ENCODE measurements around the gene MACC1.
"Not testable (repeated sequence)": the region's sequence is repeated elsewhere in the genome, so short reads cannot be mapped to it uniquely, and the experiment has no call there.

MACC1 gene

GRCh38 chr7:20136647-20137046, 80.5 kb downstream of the MACC1 start:
- Histone ChIP-seq H3K27me3 (no peaks in the 10 kb centered on the region), H3K4me2 (no peak overlapping the region), H3K36me3 (no peaks in the 10 kb centered on the region), H3K4me1 (no peaks in the 10 kb centered on the region), H3K4me3 (no peak overlapping the region), H3K9ac (no peak overlapping the region), H3K27ac (no peak overlapping the region), H3K9me3 (no peaks in the 10 kb centered on the region), H4K20me1 (no peaks in the 10 kb centered on the region)
- no peak for TF ChIP-seq Cebpa-rat (IDR thresholded peaks at IDR 0.05)

- Histone ChIP-seq H3K4me2 (no peak overlapping the region), H3K27me3 (no peaks in the 10 kb centered on the region), H3K36me3 (no peaks in the 10 kb centered on the region), H4K20me1 (no peaks in the 10 kb centered on the region), H3K4me3 (no peak overlapping the region), H3K9ac (no peak overlapping the region), H3K9me3 (no peaks in the 10 kb centered on the region), H3K4me1 (no peaks in the 10 kb centered on the region), H3K27ac (no peak overlapping the region)
- TF ChIP-seq Cebpa-rat (IDR thresholded peaks at IDR 0.05), result no peak
These were observed 83.4 kb downstream of the MACC1 start for GRCh38 chr7:20133803-20134202.

GRCh38 chr7:20132585-20132984, 84.6 kb downstream of the MACC1 start:
- Histone ChIP-seq H3K4me3 (no peak overlapping the region), H3K9ac (no peak overlapping the region), H3K9me3 (no peaks in the 10 kb centered on the region), H3K36me3 (no peaks in the 10 kb centered on the region), H3K27ac (no peak overlapping the region), H4K20me1 (no peaks in the 10 kb centered on the region), H3K4me2 (no peak overlapping the region), H3K27me3 (no peaks in the 10 kb centered on the region), H3K4me1 (no peaks in the 10 kb centered on the region)
- no peak for TF ChIP-seq Cebpa-rat (IDR thresholded peaks at IDR 0.05)

GRCh38 chr7:20131776-20132175, 85.4 kb downstream of the MACC1 start:
- Histone ChIP-seq H3K4me3 (no peak overlapping the region), H3K9ac (no peak overlapping the region), H3K9me3 (no peaks in the 10 kb centered on the region), H3K4me1 (no peaks in the 10 kb centered on the region), H3K27ac (no peak overlapping the region), H3K36me3 (no peaks in the 10 kb centered on the region), H3K27me3 (no peaks in the 10 kb centered on the region), H3K4me2 (no peak overlapping the region), H4K20me1 (no peaks in the 10 kb centered on the region)
- no peak for TF ChIP-seq Cebpa-rat (IDR thresholded peaks at IDR 0.05)

GRCh38 chr7:20129920-20130319, 87.3 kb downstream of the MACC1 start:
- no peaks in the 10 kb centered on the region for H3K27me3 ChIP-seq
- H3K9ac ChIP-seq, result no peak overlapping the region

GRCh38 chr7:20128001-20128400, 89.2 kb downstream of the MACC1 start:
- no peak overlapping the region for H3K27ac ChIP-seq
- H3K4me1 ChIP-seq, result no peaks in the 10 kb centered on the region
- H3K27me3 ChIP-seq, result no peaks in the 10 kb centered on the region
- H3K36me3 ChIP-seq, result no peaks in the 10 kb centered on the region
- TF ChIP-seq Cebpa-rat (IDR thresholded peaks at IDR 0.05), result no peak
- H3K4me3 ChIP-seq, result no peak overlapping the region
- no peaks in the 10 kb centered on the region for H3K9me3 ChIP-seq
- H3K4me2 ChIP-seq, result no peak overlapping the region
- H3K9ac ChIP-seq, result no peak overlapping the region
- H4K20me1 ChIP-seq, result no peaks in the 10 kb centered on the region

More at GRCh38 chr7:20129920-20130319, 87.3 kb downstream of the MACC1 start:
- H3K4me1 ChIP-seq, result no peaks in the 10 kb centered on the region
- H3K9me3 ChIP-seq, result no peaks in the 10 kb centered on the region
- H3K36me3 ChIP-seq, result no peaks in the 10 kb centered on the region
- no peak overlapping the region for H3K27ac ChIP-seq
- no peak for TF ChIP-seq Cebpa-rat (IDR thresholded peaks at IDR 0.05)
- H3K4me3 ChIP-seq, result no peak overlapping the region
- H4K20me1 ChIP-seq, result no peaks in the 10 kb centered on the region
- no peak overlapping the region for H3K4me2 ChIP-seq

GRCh38 chr7:20126060-20126459, 91.1 kb downstream of the MACC1 start:
- not testable (repeated sequence) for H3K9me3 ChIP-seq, H4K20me1 ChIP-seq, H3K36me3 ChIP-seq, H3K4me2 ChIP-seq, H3K27me3 ChIP-seq, H3K27ac ChIP-seq, H3K4me1 ChIP-seq, H3K9ac ChIP-seq, H3K4me3 ChIP-seq

- not testable (repeated sequence) for H3K9me3 ChIP-seq, H4K20me1 ChIP-seq, H3K4me2 ChIP-seq, H3K4me3 ChIP-seq, H3K9ac ChIP-seq, H3K27ac ChIP-seq, H3K36me3 ChIP-seq, H3K27me3 ChIP-seq, H3K4me1 ChIP-seq
These were observed 93.1 kb downstream of the MACC1 start for GRCh38 chr7:20124087-20124486.

GRCh38 chr7:20122653-20123316, 94.4 kb downstream of the MACC1 start:
- H3K27ac ChIP-seq, H3K36me3 ChIP-seq, H3K4me3 ChIP-seq, H3K4me1 ChIP-seq, H3K27me3 ChIP-seq, H3K9me3 ChIP-seq, H3K4me2 ChIP-seq, H3K9ac ChIP-seq, H4K20me1 ChIP-seq: not testable (repeated sequence)

GRCh38 chr7:20122073-20122472, 95.1 kb downstream of the MACC1 start:
- Histone ChIP-seq H3K4me3 (no peak overlapping the region), H3K4me1 (no peaks in the 10 kb centered on the region), H4K20me1 (no peaks in the 10 kb centered on the region), H3K27ac (no peak overlapping the region), H3K4me2 (no peak overlapping the region), H3K9ac (no peak overlapping the region), H3K9me3 (no peaks in the 10 kb centered on the region), H3K27me3 (no peaks in the 10 kb centered on the region), H3K36me3 (no peaks in the 10 kb centered on the region)
- TF ChIP-seq Cebpa-rat (IDR thresholded peaks at IDR 0.05), result no peak

GRCh38 chr7:20121404-20121803, 95.8 kb downstream of the MACC1 start:
- Histone ChIP-seq H3K4me3 (no peak overlapping the region), H3K9ac (no peak overlapping the region), H3K27ac (no peak overlapping the region), H3K9me3 (no peaks in the 10 kb centered on the region), H3K36me3 (no peaks in the 10 kb centered on the region), H3K27me3 (no peaks in the 10 kb centered on the region), H3K4me1 (no peaks in the 10 kb centered on the region), H4K20me1 (no peaks in the 10 kb centered on the region), H3K4me2 (no peak overlapping the region)
- TF ChIP-seq Cebpa-rat (IDR thresholded peaks at IDR 0.05), result no peak

- H3K27me3 ChIP-seq, H4K20me1 ChIP-seq, H3K9me3 ChIP-seq, H3K27ac ChIP-seq, H3K4me2 ChIP-seq, H3K36me3 ChIP-seq, H3K9ac ChIP-seq, H3K4me3 ChIP-seq, H3K4me1 ChIP-seq: not testable (repeated sequence)
These were observed 96.5 kb downstream of the MACC1 start for GRCh38 chr7:20120611-20121168.
